ENCODE results near the gene DNAJB5.

The DNAJB5 gene

GRCh38 chr9:34985311-34985899, 4.1 kb upstream of the DNAJB5 start:
- peak in 3 of 5 experiments; percentile 21 to 49 (median 31) for DNase-seq

GRCh38 chr9:34986540-34987047, 3.0 kb upstream of the DNAJB5 start:
- DNase-seq, result peak; percentile 21 to 62 (median 52)

- no peak for DNase-seq
Observed at GRCh38 chr9:34987160-34987901, 2.2 kb upstream of the DNAJB5 start.

GRCh38 chr9:34988218-34989002, 1.1 kb upstream of the DNAJB5 start:
- DNase-seq, result peak in 3 of 5 experiments; percentile 30 to 66 (median 56)

- DNase-seq, result peak in 2 of 5 experiments; percentile 40
Observed at GRCh38 chr9:34989946-34990635, 546 bp downstream of the DNAJB5 start.

GRCh38 chr9:34990908-34991606, 1.5 kb downstream of the DNAJB5 start:
- no peak for DNase-seq

- DNase-seq, result peak in 1 of 5 experiments; percentile 14
Observed at GRCh38 chr9:34991607-34992375, 2.2 kb downstream of the DNAJB5 start.

- peak in 2 of 5 experiments; percentile 17 to 45 for DNase-seq
Observed at GRCh38 chr9:34992376-34992951, 2.9 kb downstream of the DNAJB5 start.

- DNase-seq, result no peak
Observed at GRCh38 chr9:34993502-34994259, 4.1 kb downstream of the DNAJB5 start.

GRCh38 chr9:34994260-34994899, 4.8 kb downstream of the DNAJB5 start:
- no peak for DNase-seq

GRCh38 chr9:34994900-34995669, 5.5 kb downstream of the DNAJB5 start:
- DNase-seq, result no peak

- DNase-seq, result no peak
Observed at GRCh38 chr9:34995670-34996060, 6.1 kb downstream of the DNAJB5 start.

- DNase-seq, result no peak
Observed at GRCh38 chr9:34996181-34996904, 6.8 kb downstream of the DNAJB5 start.

- no peak for DNase-seq
Observed at GRCh38 chr9:34996905-34997279, 7.3 kb downstream of the DNAJB5 start.

GRCh38 chr9:34997379-34997781, 7.8 kb downstream of the DNAJB5 start:
- no peak for DNase-seq

GRCh38 chr9:34998266-34998665, 8.7 kb downstream of the DNAJB5 start:
- no peak for DNase-seq

- DNase-seq, result no peak
Observed at GRCh38 chr9:34999576-34999975, 10.0 kb downstream of the DNAJB5 start.

Measured in T-helper 2 cell (primary cell).